Left renal pelvis (tissue), 4 donors: ENCODE data around the gene COL20A1. TPM values are rescaled to one million over a fixed set of nuclear protein-coding genes. Genes with fewer than 3 reads are reported as not detected.
"Not testable (repeated sequence)": the region's sequence is repeated elsewhere in the genome, so short reads cannot be mapped to it uniquely, and the experiment has no call there.

ENCODE experiments used
- DNase-seq, 4 donors: peaks; one replicate each; pipeline ENCODE4 v3.0.0-alpha.2; 2013; ENCODE audit warnings: low read depth in 4 of 4, low spot score in 3 of 4
- polyA plus RNA-seq, 4 donors: library from polyadenylated mRNA; unstranded; fragments of 120-200 nt; gene quantifications; one replicate each; pipeline ENCODE4 v1.2.1, GENCODE V29; 2013; ENCODE audit not compliant: insufficient read length in 4 of 4

The COL20A1 gene
- polyA plus RNA-seq, 4 donors, result 0.37 to 0.89 (median 0.68) TPM

GRCh38 chr20:63305933-63306672 is 13.1 kb downstream of the COL20A1 start:
- DNase-seq, result not testable (repeated sequence)

- DNase-seq, result no peak
Measured at GRCh38 chr20:63306673-63307537, 13.9 kb downstream of the COL20A1 start.

DNA sequence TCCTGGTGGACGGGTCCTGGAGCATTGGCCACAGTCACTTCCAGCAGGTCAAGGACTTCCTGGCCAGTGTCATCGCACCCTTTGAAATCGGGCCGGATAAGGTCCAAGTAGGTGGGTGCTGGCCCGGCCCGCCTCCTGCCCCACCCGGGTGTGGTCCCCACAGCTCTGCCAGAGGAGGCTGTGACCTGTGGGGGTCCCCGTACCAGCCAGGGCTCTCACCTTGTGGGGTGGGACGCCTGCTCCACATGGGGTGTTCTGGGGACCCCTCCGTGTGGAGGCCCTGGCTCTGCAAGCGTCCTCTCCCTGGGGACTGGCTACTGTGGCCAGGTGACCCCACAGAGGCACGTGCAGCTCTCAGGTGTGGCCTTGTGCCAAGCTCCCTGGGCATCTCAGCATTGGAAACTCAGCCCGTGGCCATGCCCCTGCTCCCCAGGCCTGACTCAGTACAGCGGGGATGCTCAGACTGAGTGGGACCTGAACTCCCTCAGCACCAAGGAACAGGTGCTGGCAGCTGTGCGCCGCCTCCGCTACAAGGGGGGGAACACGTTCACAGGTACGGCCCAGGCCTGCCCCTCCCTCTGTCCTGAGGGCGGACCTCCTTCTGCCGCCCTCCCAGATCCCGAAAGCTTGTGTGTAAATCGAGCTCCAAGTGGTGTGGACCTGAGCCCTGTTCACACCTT is 14.7 kb downstream of the COL20A1 start:
- no peak for DNase-seq

DNA sequence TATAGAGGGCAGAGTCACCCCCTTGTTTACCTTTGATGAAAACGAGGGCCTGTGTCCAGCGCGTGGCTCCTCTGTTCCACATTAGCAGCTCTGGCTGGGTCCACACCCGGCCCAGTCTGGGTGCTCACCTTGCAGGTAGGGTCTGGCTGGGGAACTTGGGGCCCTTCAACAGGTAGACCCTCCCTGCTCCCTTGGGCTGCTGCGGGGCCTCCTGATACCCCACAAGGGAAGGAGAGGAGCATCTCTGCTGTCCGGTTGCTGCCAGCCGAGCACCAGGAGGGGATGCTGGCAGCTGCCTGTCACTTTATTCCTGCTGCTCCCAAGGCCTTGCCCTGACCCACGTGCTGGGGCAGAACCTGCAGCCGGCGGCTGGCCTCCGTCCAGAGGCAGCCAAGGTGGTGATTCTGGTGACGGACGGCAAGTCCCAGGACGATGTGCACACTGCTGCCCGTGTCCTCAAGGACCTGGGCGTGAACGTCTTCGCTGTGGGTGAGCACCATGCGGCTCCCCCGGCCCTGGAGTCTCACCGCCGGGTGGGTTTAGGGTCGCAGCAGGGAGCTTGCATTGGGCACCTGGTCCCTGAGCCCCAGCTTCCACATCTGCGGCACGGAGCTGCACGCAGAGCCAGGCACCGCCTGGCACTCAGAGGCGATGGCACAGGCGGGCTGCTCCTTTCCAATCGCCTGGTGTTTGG is 15.4 kb downstream of the COL20A1 start:
- DNase-seq, result no peak

DNA sequence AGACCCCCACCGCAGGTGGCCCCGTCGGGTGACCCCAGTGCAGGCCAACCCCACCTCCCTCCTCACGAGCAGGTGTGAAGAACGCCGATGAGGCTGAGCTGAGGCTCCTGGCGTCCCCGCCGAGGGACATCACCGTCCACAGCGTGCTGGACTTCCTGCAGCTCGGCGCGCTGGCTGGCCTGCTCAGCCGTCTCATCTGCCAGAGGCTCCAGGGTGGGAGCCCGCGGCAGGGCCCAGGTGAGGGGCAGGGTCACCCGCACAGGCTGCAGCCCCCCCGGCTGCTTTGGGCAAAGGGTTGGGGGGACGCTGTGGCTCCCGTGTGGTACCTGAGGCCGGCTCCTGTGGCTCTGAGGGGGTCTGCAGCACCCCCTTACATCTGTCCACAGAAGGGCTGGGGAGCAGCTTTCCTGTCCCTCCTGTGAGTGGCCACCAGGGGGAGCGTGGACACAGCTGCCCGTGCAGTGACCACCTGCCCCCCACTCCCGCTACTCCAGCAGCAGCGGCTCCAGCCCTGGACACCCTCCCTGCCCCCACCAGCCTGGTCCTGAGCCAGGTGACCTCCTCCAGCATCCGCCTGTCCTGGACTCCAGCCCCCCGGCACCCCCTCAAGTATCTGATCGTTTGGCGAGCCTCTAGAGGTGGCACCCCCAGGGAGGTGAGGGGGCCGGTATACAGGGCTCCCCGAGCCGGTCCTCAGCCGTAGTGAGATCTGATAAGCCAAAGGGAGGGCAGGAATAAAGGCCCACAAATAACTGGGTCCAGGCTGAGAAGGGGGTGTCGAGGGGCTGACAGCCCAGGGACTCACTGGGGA is 16.5 kb downstream of the COL20A1 start:
- DNase-seq, result no peak

- DNase-seq, result no peak
Measured at GRCh38 chr20:63310265-63310991, 17.4 kb downstream of the COL20A1 start.

GRCh38 chr20:63311186-63311832 is 18.3 kb downstream of the COL20A1 start:
- no peak for DNase-seq

GRCh38 chr20:63311833-63312243 is 18.9 kb downstream of the COL20A1 start:
- no peak for DNase-seq

- no peak for DNase-seq
Measured at GRCh38 chr20:63312273-63312672, 19.3 kb downstream of the COL20A1 start.

DNA sequence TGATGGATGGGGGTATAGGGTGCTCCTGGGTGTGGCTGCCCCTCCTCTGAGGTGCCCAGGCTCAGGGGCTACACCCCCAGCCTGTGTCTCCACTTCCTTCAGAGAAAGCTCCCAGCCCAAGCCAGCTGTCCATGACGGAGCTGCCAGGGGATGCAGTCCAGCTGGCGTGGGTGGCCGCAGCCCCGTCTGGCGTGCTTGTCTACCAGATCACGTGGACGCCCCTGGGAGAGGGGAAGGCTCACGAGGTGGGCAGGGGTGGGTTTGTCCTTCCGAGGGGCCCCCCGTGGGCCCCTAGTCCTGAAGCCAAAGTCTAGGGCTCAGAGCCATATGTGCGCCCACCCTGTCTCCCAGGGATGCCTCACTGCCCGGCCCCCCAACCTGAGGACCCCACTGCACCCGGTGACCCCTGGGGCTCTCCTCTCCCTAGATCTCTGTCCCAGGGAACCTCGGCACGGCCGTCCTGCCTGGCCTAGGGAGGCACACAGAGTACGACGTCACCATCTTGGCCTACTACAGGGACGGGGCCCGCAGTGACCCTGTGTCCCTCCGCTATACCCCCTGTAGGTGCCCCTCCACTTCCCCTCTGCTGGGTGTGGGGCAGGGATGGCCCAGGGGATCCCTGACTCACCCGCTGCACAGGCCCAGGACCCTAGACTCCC is 19.8 kb downstream of the COL20A1 start:
- DNase-seq, result peak in 2 of 4 donors; percentile 44 to 48

GRCh38 chr20:63313349-63314014 is 20.5 kb downstream of the COL20A1 start:
- DNase-seq, result no peak

GRCh38 chr20:63314015-63314471 is 21.1 kb downstream of the COL20A1 start:
- DNase-seq, result no peak

- DNase-seq, result no peak
Measured at GRCh38 chr20:63314566-63315239, 21.7 kb downstream of the COL20A1 start.

DNA sequence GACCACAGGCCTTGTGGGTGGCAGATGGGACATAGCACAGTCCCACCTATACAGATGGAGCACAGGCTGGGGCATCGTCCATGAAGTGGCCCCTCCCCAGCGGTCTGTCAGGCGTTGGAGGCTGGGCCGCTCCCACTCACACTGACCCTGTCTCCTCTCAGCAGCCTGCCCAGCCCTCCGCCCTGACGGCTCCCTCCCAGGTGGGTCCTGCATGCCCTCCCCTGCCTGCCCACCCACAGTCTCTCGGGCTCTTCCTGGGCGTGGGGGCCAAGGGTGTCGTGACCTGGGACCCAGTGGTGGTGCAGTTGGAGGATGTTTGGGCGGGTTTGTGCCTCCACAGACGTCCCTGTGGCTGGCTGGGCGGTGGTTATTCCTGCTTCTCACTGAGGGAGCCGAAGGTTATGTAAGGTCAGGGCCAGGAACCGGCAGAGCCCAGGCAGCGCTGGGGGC is 22.3 kb downstream of the COL20A1 start:
- no peak for DNase-seq

- DNase-seq, result no peak
Measured at GRCh38 chr20:63315731-63316491, 22.9 kb downstream of the COL20A1 start.

DNA sequence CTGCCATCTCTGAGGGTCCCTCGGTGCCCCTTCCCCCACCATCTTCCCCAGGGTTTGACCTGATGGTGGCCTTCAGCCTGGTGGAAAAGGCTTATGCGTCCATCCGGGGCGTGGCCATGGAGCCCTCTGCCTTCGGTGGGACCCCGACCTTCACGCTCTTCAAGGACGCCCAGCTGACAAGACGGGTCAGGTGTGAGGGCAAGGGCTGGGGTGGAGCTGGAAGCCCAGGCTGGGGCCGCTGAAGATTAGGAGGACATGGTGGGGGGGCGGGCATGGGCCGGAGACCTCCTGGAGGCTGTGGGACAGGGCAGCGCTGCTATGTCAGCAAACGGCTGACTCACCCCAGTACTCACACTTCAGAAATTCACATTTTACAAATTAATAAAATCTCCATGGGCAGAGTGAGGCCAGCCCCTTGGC is 23.5 kb downstream of the COL20A1 start:
- no peak for DNase-seq
